HFFc6 (cell line): ENCODE data around the gene NUP133. TPM values are rescaled to one million over a fixed set of nuclear protein-coding genes. Genes with fewer than 3 reads are reported as not detected.
"Not testable (repeated sequence)": the region's sequence is repeated elsewhere in the genome, so short reads cannot be mapped to it uniquely, and the experiment has no call there.

Experiments
- DNase-seq: peaks from one replicate; pipeline ENCODE4 v3.0.0-alpha.2; 2018
- H3K27ac Mint-ChIP-seq: 2 replicates; pipeline ENCODE4 v1.8.0; 2020; ENCODE audit warnings: mild to moderate bottlenecking, mixed read lengths
- H3K27me3 Mint-ChIP-seq: 2 replicates; pipeline ENCODE4 v1.8.0; 2021; ENCODE audit warnings: mild to moderate bottlenecking, moderate library complexity, mixed read lengths; ENCODE audit not compliant: insufficient read depth
- H3K36me3 Mint-ChIP-seq: 2 replicates; pipeline ENCODE4 v1.8.0; 2021; ENCODE audit warnings: low read depth, mixed read lengths
- H3K4me1 Mint-ChIP-seq: 2 replicates; pipeline ENCODE4 v1.8.0; 2020; ENCODE audit warnings: low read depth, mixed read lengths
- H3K4me3 Mint-ChIP-seq: 2 replicates; pipeline ENCODE4 v1.8.0; 2020; ENCODE audit warnings: mild to moderate bottlenecking, moderate library complexity, mixed read lengths
- H3K9me3 Mint-ChIP-seq: 2 replicates; pipeline ENCODE4 v1.8.0; 2020; ENCODE audit warnings: mild to moderate bottlenecking, mixed read lengths
- total RNA-seq, 6 experiments: library from RNA; stranded (reverse); fragmentation: NEBNext Ultra II Directional; extraction: Animal tissue kit (Norgen Biotek cat#: 25700); gene quantifications; 2 replicates in 1 of 6; 3 replicates in 5 of 6; pipeline ENCODE4 v1.2.3, GENCODE V29; 2021
- TF ChIP-seq, protein P1 (sequence below): fragments of 200-600 bp; sonication (generic); IDR thresholded peaks from 2 replicates; pipeline ENCODE4 v1.5.0; 2021; ENCODE audit warnings: antibody characterized with exemption, mild to moderate bottlenecking

The NUP133 gene
- total RNA-seq, 6 experiments from 2014 or later, result 34.3 to 42.8 (median 36.0) TPM

DNA sequence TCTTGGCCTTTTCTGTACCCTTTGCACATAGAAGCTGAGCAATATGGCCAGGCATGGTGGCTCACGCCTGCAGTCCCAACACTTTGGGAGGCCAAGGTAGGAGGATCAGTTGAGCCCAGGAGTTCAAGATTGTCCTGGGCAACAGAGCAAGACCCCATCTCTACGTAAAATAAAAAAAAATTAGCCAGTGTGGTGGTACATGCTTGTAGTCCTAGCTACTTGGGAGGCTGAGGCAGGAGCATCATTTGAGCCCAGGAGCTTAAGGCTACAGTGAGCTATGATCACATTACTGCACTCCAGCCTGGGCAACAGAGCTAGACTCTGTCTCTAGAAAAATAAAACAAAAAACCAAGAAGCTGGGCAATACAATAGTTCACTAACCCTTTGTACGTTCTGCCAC lies 80.6 kb downstream of the NUP133 start:
- Mint-ChIP-seq H3K36me3 (peaks cover 15% of the 10 kb centered on the region), H3K27me3 (peaks cover 41% of the 10 kb centered on the region), H3K4me3 (no peak overlapping the region), H3K9me3 (peaks cover 9% of the 10 kb centered on the region), H3K27ac (no peak overlapping the region), H3K4me1 (peaks cover 6% of the 10 kb centered on the region)
- TF ChIP-seq, protein P1, sequence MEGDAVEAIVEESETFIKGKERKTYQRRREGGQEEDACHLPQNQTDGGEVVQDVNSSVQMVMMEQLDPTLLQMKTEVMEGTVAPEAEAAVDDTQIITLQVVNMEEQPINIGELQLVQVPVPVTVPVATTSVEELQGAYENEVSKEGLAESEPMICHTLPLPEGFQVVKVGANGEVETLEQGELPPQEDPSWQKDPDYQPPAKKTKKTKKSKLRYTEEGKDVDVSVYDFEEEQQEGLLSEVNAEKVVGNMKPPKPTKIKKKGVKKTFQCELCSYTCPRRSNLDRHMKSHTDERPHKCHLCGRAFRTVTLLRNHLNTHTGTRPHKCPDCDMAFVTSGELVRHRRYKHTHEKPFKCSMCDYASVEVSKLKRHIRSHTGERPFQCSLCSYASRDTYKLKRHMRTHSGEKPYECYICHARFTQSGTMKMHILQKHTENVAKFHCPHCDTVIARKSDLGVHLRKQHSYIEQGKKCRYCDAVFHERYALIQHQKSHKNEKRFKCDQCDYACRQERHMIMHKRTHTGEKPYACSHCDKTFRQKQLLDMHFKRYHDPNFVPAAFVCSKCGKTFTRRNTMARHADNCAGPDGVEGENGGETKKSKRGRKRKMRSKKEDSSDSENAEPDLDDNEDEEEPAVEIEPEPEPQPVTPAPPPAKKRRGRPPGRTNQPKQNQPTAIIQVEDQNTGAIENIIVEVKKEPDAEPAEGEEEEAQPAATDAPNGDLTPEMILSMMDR, result no peak
- no peak for DNase-seq

- TF ChIP-seq, protein P1, result no peak
- H3K27me3 Mint-ChIP-seq, result peaks cover 34% of the 10 kb centered on the region
- H3K4me3 Mint-ChIP-seq, result no peak overlapping the region
- peaks cover 5% of the 10 kb centered on the region; the same call in 1 of the 2 replicates for H3K36me3 Mint-ChIP-seq
- no peak for DNase-seq
- H3K4me1 Mint-ChIP-seq, result no peaks in the 10 kb centered on the region
- no peak overlapping the region for H3K27ac Mint-ChIP-seq
- peaks cover 4% of the 10 kb centered on the region; the same call in 1 of the 2 replicates for H3K9me3 Mint-ChIP-seq
Measured at GRCh38 chr1:229425564-229426159, 82.5 kb downstream of the NUP133 start.

DNA sequence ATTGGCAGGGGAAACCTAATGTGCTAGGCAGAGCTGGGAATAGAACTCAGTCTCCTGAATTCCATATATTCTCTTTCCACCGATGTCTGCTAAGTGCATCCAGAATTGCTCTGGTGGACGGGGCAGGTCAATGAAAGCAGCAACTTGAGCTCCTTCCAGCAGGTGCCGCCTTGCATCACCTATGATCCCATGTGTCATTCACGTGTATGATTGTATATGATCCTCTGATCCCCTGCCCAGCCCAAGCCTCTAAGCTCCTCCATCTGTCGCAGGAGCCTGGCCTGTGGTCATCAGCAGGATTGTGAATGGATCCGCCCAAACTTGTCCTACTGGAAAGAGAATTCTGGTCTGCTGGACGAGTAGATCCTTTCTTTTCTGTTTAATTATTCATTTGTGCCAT lies 87.4 kb downstream of the NUP133 start:
- Mint-ChIP-seq H3K4me3 (no peak overlapping the region), H3K4me1 (no peaks in the 10 kb centered on the region), H3K27ac (no peak overlapping the region), H3K27me3 (peaks cover 22% of the 10 kb centered on the region), H3K36me3 (peaks cover 3% of the 10 kb centered on the region; the same call in 1 of the 2 replicates), H3K9me3 (peaks cover 4% of the 10 kb centered on the region; the same call in 1 of the 2 replicates)
- TF ChIP-seq, protein P1, result no peak
- no peak for DNase-seq

DNA sequence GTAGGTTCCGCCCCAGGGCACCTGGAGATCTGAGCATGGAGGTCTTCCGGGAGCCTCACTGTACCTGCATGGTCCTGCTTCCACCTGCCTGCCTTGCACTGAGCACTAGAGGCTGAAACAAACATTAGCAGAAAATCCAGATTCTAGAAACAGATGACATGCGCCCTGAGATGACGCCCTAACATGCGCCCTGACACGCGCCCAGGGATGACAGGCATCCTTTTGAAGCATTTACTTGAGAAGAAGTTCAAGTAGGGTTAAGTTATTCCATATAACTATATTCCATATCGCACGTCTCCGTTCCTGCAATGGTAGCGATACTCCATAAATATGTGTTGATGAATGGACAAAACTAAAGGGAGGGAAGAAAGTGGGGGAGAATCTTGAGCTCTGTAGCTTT lies 87.9 kb downstream of the NUP133 start:
- Mint-ChIP-seq H3K27ac (no peak overlapping the region), H3K9me3 (peaks cover 4% of the 10 kb centered on the region; the same call in 1 of the 2 replicates)

DNA sequence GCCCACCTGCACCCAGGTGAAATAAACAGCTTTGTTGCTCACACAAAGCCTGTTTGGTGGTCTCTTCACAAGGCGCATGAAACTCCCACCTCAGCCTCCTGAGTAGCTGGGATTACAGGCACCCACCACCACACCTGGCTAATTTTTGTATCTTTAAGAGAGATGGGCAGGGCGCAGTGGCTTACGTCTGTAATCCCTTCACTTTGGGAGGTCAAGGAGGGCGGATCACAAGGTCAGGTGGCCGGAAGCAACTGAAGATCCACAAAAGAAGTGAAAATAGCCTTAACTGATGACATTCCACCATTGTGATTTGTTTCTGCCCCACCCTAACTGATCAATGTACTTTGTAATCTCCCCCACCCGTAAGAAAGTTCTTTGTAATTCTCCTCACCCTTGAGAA lies 89.6 kb downstream of the NUP133 start:
- not testable (repeated sequence) for H3K9me3 Mint-ChIP-seq, H3K4me3 Mint-ChIP-seq, H3K36me3 Mint-ChIP-seq, H3K4me1 Mint-ChIP-seq, H3K27ac Mint-ChIP-seq, DNase-seq
- H3K27me3 Mint-ChIP-seq, result peaks cover 12% of the 10 kb centered on the region

More for the DNA sequence above, 87.9 kb downstream of the NUP133 start:
- Mint-ChIP-seq H3K36me3 (peaks cover 3% of the 10 kb centered on the region; the same call in 1 of the 2 replicates), H3K4me1 (no peaks in the 10 kb centered on the region), H3K27me3 (peaks cover 20% of the 10 kb centered on the region), H3K4me3 (no peak overlapping the region)
- TF ChIP-seq, protein P1, result no peak
- DNase-seq, result no peak

- not testable (repeated sequence) for H3K4me3 Mint-ChIP-seq, H3K27ac Mint-ChIP-seq, DNase-seq, H3K9me3 Mint-ChIP-seq, H3K36me3 Mint-ChIP-seq
- Mint-ChIP-seq H3K4me1 (peaks cover 27% of the 10 kb centered on the region), H3K27me3 (peaks cover 13% of the 10 kb centered on the region)
Measured at GRCh38 chr1:229412810-229413209, 95.3 kb downstream of the NUP133 start.
